IMR-90 (cell line): ENCODE measurements around the gene LHFPL3. TPM values are rescaled to one million over a fixed set of nuclear protein-coding genes. Genes with fewer than 3 reads are reported as not detected.

Experiments
- ATAC-seq: fragments of 200-7000 bp; cut with Tn5 transposase; 2 replicates; pipeline ENCODE4 v1.9.1; 2020; ENCODE audit warnings: low read depth, mild to moderate bottlenecking, moderate library complexity
- BruUV-seq: library from RNA; stranded (reverse); fragments of 400-500 nt; replicated peaks from 2 replicates; lab custom pipeline; 2021; lab: Mats Ljungman, UMichigan
- CTCF ChIA-PET: fragments of 300-600 bp; formaldehyde crosslinking; extraction: SDS; loops from one replicate; lab custom pipeline; 2021; ENCODE audit warnings: antibody characterized with exemption; lab: Yijun Ruan, JAX
- POLR2A ChIA-PET: fragments of 300-600 bp; sonication (Branson Sonifier 250); formaldehyde crosslinking; loops from one replicate; lab custom pipeline; 2022; ENCODE audit warnings: antibody characterized with exemption; ENCODE audit not compliant: unreplicated experiment; lab: Charles Lee
- DNase-seq: peaks from one replicate; pipeline ENCODE4 v3.0.0; 2013
- H2AFZ ChIP-seq: replicated peaks from 2 replicates; pipeline ENCODE3; 2013; ENCODE audit warnings: low read length, mild to moderate bottlenecking; ENCODE audit not compliant: poor library complexity
- H2AK5ac ChIP-seq: 2 replicates; pipeline ENCODE4 v1.6.1; 2013; ENCODE audit warnings: low read depth, low read length, inconsistent platforms
- H2AK9ac ChIP-seq: replicated peaks from 2 replicates; pipeline ENCODE3; 2013; ENCODE audit warnings: mild to moderate bottlenecking, low read depth, low read length, moderate library complexity; ENCODE audit not compliant: poor library complexity
- H2BK120ac ChIP-seq: 2 replicates; pipeline ENCODE4 v1.6.1; 2013; ENCODE audit warnings: low read depth, low read length, inconsistent platforms
- H2BK15ac ChIP-seq: 3 replicates; pipeline ENCODE4 v1.6.1; 2013; ENCODE audit warnings: low read depth, low read length, inconsistent platforms
- H2BK20ac ChIP-seq: 2 replicates; pipeline ENCODE4 v1.6.1; 2013; ENCODE audit warnings: low read depth, mild to moderate bottlenecking, inconsistent platforms, low read length, moderate library complexity
- H2BK5ac ChIP-seq: 2 replicates; pipeline ENCODE4 v1.6.1; 2013; ENCODE audit warnings: mild to moderate bottlenecking, low read depth, low read length, inconsistent platforms; ENCODE audit not compliant: poor library complexity, severe bottlenecking
- H3K14ac ChIP-seq: replicated peaks from 2 replicates; pipeline ENCODE4 v1.6.1; 2013; ENCODE audit warnings: low read depth, low read length, inconsistent platforms
- H3K18ac ChIP-seq: 2 replicates; pipeline ENCODE4 v1.6.1; 2013; ENCODE audit warnings: low read depth, low read length, control low read depth
- H3K23ac ChIP-seq: 2 replicates; pipeline ENCODE4 v1.6.1; 2013; ENCODE audit warnings: low read depth, low read length, inconsistent platforms
- H3K27ac ChIP-seq: 2 replicates; pipeline ENCODE4 v1.5.1; 2013; ENCODE audit warnings: mild to moderate bottlenecking, control low read depth, low read length; ENCODE audit not compliant: insufficient read depth
- H3K27me3 ChIP-seq: 2 replicates; pipeline ENCODE4 v1.6.1; 2013; ENCODE audit warnings: low read length; ENCODE audit not compliant: control insufficient read depth, insufficient read depth
- H3K36me3 ChIP-seq: 2 replicates; pipeline ENCODE4 v1.6.1; 2013; ENCODE audit warnings: low read length, mixed read lengths; ENCODE audit not compliant: control insufficient read depth, insufficient read depth
- H3K4ac ChIP-seq: 2 replicates; pipeline ENCODE4 v1.6.1; 2013; ENCODE audit warnings: low read depth, low read length, inconsistent platforms
- H3K4me1 ChIP-seq: 2 replicates; pipeline ENCODE4 v1.6.1; 2013; ENCODE audit warnings: low read length, mixed read lengths; ENCODE audit not compliant: control insufficient read depth, insufficient read depth
- H3K4me2 ChIP-seq: 2 replicates; pipeline ENCODE4 v1.6.1; 2013; ENCODE audit warnings: low read depth, mild to moderate bottlenecking, control low read depth, low read length, moderate library complexity
- H3K4me3 ChIP-seq: 2 replicates; pipeline ENCODE4 v1.5.1; 2013; ENCODE audit warnings: low read depth, mild to moderate bottlenecking, control low read depth, low read length, moderate library complexity; ENCODE audit not compliant: insufficient read depth
- H3K56ac ChIP-seq: 2 replicates; pipeline ENCODE4 v1.6.1; 2013; ENCODE audit warnings: low read length, inconsistent platforms; ENCODE audit not compliant: insufficient read depth; ENCODE audit errors: extremely low read depth
- H3K79me1 ChIP-seq, 2 experiments: 2 replicates each; pipeline ENCODE4 v1.6.1; 2013; ENCODE audit warnings: low read length in 2 of 2, inconsistent platforms in 1 of 2, low read depth in 1 of 2
- H3K9ac ChIP-seq: 2 replicates; pipeline ENCODE4 v1.6.1; 2013; ENCODE audit warnings: low read depth, low read length, control low read depth
- H3K9me1 ChIP-seq: 2 replicates; pipeline ENCODE4 v1.6.1; 2013; ENCODE audit warnings: low read length, inconsistent platforms; ENCODE audit not compliant: insufficient read depth
- H3K9me3 ChIP-seq: 2 replicates; pipeline ENCODE4 v1.6.1; 2013; ENCODE audit warnings: low read length; ENCODE audit not compliant: control insufficient read depth, insufficient read depth
- H4K20me1 ChIP-seq: 2 replicates; pipeline ENCODE4 v1.6.1; 2013; ENCODE audit warnings: low read length, inconsistent platforms; ENCODE audit not compliant: insufficient read depth
- H4K5ac ChIP-seq: 2 replicates; pipeline ENCODE4 v1.6.1; 2013; ENCODE audit warnings: mild to moderate bottlenecking, low read depth, low read length, control low read depth
- H4K8ac ChIP-seq, 2 experiments: 2 replicates each; pipeline ENCODE4 v1.6.1; 2013; ENCODE audit warnings: low read depth in 2 of 2, low read length in 2 of 2, control low read depth in 1 of 2, inconsistent platforms in 1 of 2
- H4K91ac ChIP-seq: 2 replicates; pipeline ENCODE4 v1.6.1; 2013; ENCODE audit warnings: low read depth, low read length, inconsistent platforms; ENCODE audit not compliant: insufficient read depth
- BHLHE40 ChIP-seq: fragments of 150-350 bp; IDR thresholded peaks from 2 replicates; pipeline ENCODE4 v1.6.1; 2016; ENCODE audit warnings: mild to moderate bottlenecking, low read depth, low read length
- CEBPB ChIP-seq: IDR thresholded peaks from 2 replicates; pipeline ENCODE4 v1.6.1; 2012; ENCODE audit warnings: low read depth, low read length, improper control_type of control experiment
- CHD1 ChIP-seq: IDR thresholded peaks from 2 replicates; pipeline ENCODE4 v1.6.1; 2012; ENCODE audit warnings: low read depth, low read length, improper control_type of control experiment
- FOS ChIP-seq: fragments of 150-350 bp; IDR thresholded peaks from 2 replicates; pipeline ENCODE4 v1.6.1; 2016; ENCODE audit warnings: low read depth, low read length
- MAFK ChIP-seq: IDR thresholded peaks from 2 replicates; pipeline ENCODE4 v1.6.1; 2012; ENCODE audit warnings: low read depth, low read length, improper control_type of control experiment
- MAZ ChIP-seq: IDR thresholded peaks from 2 replicates; pipeline ENCODE4 v1.6.1; 2012; ENCODE audit warnings: low read depth, mild to moderate bottlenecking, low read length, improper control_type of control experiment, moderate library complexity, borderline replicate concordance
- MXI1 ChIP-seq: IDR thresholded peaks from 2 replicates; pipeline ENCODE4 v1.6.1; 2012; ENCODE audit warnings: low read depth, mild to moderate bottlenecking, low read length, moderate library complexity, borderline replicate concordance
- NFE2L2 ChIP-seq: fragments of 150-350 bp; IDR thresholded peaks from 2 replicates; pipeline ENCODE4 v1.6.1; 2016; ENCODE audit warnings: low read depth, mild to moderate bottlenecking, low read length
- POLR2A ChIP-seq: IDR thresholded peaks from 2 replicates; pipeline ENCODE4 v1.6.1; 2012; ENCODE audit warnings: mild to moderate bottlenecking, low read depth, low read length
- RAD21 ChIP-seq: IDR thresholded peaks from 2 replicates; pipeline ENCODE4 v1.6.1; 2012; ENCODE audit warnings: low read length, improper control_type of control experiment
- RCOR1 ChIP-seq: IDR thresholded peaks from 2 replicates; pipeline ENCODE4 v1.6.1; 2012; ENCODE audit warnings: mild to moderate bottlenecking, low read length, improper control_type of control experiment; ENCODE audit not compliant: insufficient replicate concordance
- RFX5 ChIP-seq: IDR thresholded peaks from 2 replicates; pipeline ENCODE4 v1.8.0; 2012; ENCODE audit warnings: low read depth, mild to moderate bottlenecking, low read length, moderate library complexity
- SMC3 ChIP-seq: fragments of 150-350 bp; IDR thresholded peaks from 2 replicates; pipeline ENCODE4 v1.6.1; 2016; ENCODE audit warnings: low read depth, mild to moderate bottlenecking, antibody characterized with exemption, low read length, moderate library complexity
- WGBS, 2 experiments: methylation state at CpG; one replicate each; pipeline versions ENCODE4 v1.1.5 to v1.1.7; 2013; ENCODE audit warnings: missing lambda C conversion rate in 2 of 2; ENCODE audit not compliant: insufficient read length in 1 of 2; ENCODE audit errors: extremely low coverage in 2 of 2; 5-methylcytosine and 5-hydroxymethylcytosine counted together
- dilution Hi-C: fragments of 300-500 bp; cut with HindIII; formaldehyde crosslinking; loops from one replicate; pipeline ENCODE4 v1.14.3; 2018; ENCODE audit warnings: low sequenced_read_pairs; ENCODE audit not compliant: unreplicated experiment
- in situ Hi-C: fragments of 300-500 bp; cut with MboI; formaldehyde crosslinking; loops from 3 replicates; pipeline ENCODE4 v1.14.3; 2019; ENCODE audit warnings: low sequenced_read_pairs, inconsistent platforms, mixed read lengths
- intact Hi-C: fragments of 100-400 bp; cut with micrococcal nuclease; formaldehyde crosslinking; loops from 2 replicates; pipeline ENCODE4 v1.10.0; 2022
- polyA plus RNA-seq, 3 experiments: library from polyadenylated mRNA; depleted of rRNA; stranded (reverse); fragments of >200 nt; gene quantifications; 2 replicates each; pipeline ENCODE4 v1.2.3, GENCODE V29; 2012; ENCODE audit warnings: low replicate concordance in 1 of 3
- total RNA-seq: library from RNA; depleted of rRNA; stranded (reverse); fragments of >200 nt; gene quantifications from 2 replicates; pipeline ENCODE4 v1.2.3, GENCODE V29; 2012
- TF ChIP-seq, protein P1 (sequence below): conservative IDR thresholded peaks from 2 replicates; pipeline ENCODE4 v1.5.1; 2012; ENCODE audit warnings: mild to moderate bottlenecking, low read depth, low read length, improper control_type of control experiment
- TF ChIP-seq, protein P2 (sequence below): fragments of 150-350 bp; IDR thresholded peaks from 2 replicates; pipeline ENCODE4 v1.6.1; 2016; ENCODE audit warnings: low read depth, mild to moderate bottlenecking, low read length, moderate library complexity, borderline replicate concordance
- TF ChIP-seq, protein P3 (sequence below): fragments of 150-350 bp; IDR thresholded peaks from 2 replicates; pipeline ENCODE4 v1.6.1; 2017; ENCODE audit warnings: mild to moderate bottlenecking, antibody characterized with exemption, low read length, low read depth

Gene LHFPL3
- total and polyA plus RNA-seq, 2 of the 4 experiments (the other 2 are of a cell fraction): not detected

DNA sequence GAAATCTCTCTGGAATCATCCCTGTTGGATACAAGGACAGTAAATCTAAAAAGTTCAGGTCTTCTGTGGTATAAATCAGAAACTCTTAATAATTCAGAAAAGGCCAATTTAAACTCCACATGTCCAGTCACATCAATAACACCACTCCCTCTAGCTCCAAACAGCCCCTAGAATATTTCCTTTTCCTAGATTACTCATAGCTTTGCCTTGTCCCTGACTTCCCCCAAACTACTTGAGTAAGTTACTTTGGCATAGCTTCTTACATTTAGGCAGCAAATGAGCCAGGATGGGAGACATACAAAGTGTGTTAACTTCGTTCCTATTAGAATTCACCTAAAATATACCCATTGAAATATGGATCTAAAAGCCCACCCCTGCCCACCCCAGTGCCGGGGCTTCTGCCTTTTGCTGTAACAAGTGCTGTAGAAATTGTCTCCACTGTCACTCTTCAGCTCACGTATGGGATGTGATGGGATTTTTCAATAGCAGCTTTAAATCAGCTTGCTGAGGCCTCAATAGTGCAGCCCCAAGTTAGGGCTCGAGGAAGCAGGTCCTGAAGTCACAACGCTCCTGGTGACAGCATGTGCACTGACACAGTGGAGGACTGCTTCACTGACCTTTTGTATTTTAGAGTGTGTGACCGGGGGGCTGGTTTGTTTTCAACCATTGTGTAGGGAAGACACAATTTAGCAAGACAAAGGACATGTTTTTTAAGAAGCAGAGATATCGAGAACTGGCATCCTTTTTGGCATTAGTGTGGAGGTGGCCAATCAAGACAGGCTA, 467.4 kb downstream of the LHFPL3 start:
- in situ Hi-C loops: no loop called here
- no peak for ATAC-seq
- dilution Hi-C loops: no loop called here

More for the DNA sequence above, 467.4 kb downstream of the LHFPL3 start:
- no peak overlapping the region for H3K18ac ChIP-seq
- no peak overlapping the region for H2AFZ ChIP-seq
- no TSS peak for BruUV-seq
- H2BK5ac ChIP-seq: no peak overlapping the region
- H3K36me3 ChIP-seq: no peaks in the 10 kb centered on the region
- H2AK5ac ChIP-seq: no peak overlapping the region
- no peaks in the 10 kb centered on the region for H3K79me1 ChIP-seq
- CTCF ChIA-PET: no interaction called here
- no peak overlapping the region for H4K91ac ChIP-seq
- POLR2A ChIA-PET: no interaction called here
- intact Hi-C loops: no loop called here
- H3K4me3 ChIP-seq: no peak overlapping the region
- no peak overlapping the region for H3K56ac ChIP-seq
- no peak overlapping the region for H3K4ac ChIP-seq
- H4K8ac ChIP-seq: no peak overlapping the region
- no peak overlapping the region for H3K23ac ChIP-seq
- no peaks in the 10 kb centered on the region for H3K9me3 ChIP-seq
- no peak overlapping the region for H2BK15ac ChIP-seq
- peaks cover 2% of the 10 kb centered on the region; the same call in 1 of the 2 replicates for H3K27me3 ChIP-seq
- H3K27ac ChIP-seq: no peak overlapping the region
- TF ChIP-seq MAFK: no peak
- TF ChIP-seq MAZ: no peak
- no peak for TF ChIP-seq RFX5
- TF ChIP-seq RAD21: no peak
- TF ChIP-seq RCOR1: no peak
- TF ChIP-seq, protein P1, sequence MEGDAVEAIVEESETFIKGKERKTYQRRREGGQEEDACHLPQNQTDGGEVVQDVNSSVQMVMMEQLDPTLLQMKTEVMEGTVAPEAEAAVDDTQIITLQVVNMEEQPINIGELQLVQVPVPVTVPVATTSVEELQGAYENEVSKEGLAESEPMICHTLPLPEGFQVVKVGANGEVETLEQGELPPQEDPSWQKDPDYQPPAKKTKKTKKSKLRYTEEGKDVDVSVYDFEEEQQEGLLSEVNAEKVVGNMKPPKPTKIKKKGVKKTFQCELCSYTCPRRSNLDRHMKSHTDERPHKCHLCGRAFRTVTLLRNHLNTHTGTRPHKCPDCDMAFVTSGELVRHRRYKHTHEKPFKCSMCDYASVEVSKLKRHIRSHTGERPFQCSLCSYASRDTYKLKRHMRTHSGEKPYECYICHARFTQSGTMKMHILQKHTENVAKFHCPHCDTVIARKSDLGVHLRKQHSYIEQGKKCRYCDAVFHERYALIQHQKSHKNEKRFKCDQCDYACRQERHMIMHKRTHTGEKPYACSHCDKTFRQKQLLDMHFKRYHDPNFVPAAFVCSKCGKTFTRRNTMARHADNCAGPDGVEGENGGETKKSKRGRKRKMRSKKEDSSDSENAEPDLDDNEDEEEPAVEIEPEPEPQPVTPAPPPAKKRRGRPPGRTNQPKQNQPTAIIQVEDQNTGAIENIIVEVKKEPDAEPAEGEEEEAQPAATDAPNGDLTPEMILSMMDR: no peak
- TF ChIP-seq POLR2A: no peak
- TF ChIP-seq MXI1: no peak
- TF ChIP-seq FOS: no peak
- TF ChIP-seq, protein P2, sequence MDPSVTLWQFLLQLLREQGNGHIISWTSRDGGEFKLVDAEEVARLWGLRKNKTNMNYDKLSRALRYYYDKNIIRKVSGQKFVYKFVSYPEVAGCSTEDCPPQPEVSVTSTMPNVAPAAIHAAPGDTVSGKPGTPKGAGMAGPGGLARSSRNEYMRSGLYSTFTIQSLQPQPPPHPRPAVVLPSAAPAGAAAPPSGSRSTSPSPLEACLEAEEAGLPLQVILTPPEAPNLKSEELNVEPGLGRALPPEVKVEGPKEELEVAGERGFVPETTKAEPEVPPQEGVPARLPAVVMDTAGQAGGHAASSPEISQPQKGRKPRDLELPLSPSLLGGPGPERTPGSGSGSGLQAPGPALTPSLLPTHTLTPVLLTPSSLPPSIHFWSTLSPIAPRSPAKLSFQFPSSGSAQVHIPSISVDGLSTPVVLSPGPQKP: no peak
- no peak for TF ChIP-seq CHD1
- no peak for TF ChIP-seq CEBPB
- no peak for TF ChIP-seq BHLHE40
- TF ChIP-seq NFE2L2: no peak
- TF ChIP-seq, protein P3, sequence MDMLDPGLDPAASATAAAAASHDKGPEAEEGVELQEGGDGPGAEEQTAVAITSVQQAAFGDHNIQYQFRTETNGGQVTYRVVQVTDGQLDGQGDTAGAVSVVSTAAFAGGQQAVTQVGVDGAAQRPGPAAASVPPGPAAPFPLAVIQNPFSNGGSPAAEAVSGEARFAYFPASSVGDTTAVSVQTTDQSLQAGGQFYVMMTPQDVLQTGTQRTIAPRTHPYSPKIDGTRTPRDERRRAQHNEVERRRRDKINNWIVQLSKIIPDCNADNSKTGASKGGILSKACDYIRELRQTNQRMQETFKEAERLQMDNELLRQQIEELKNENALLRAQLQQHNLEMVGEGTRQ: no peak
- no peak for TF ChIP-seq SMC3
- WGBS, 2 experiments: 67% methylated on average over 1 of the region's 7 CpGs; no CpG with 5 or more reads in 1 of the 2 experiments
- H3K9me1 ChIP-seq: no peaks in the 10 kb centered on the region
- no peak overlapping the region for H2BK120ac ChIP-seq
- no peak overlapping the region for H4K5ac ChIP-seq
- H3K4me2 ChIP-seq: no peak overlapping the region
- H4K20me1 ChIP-seq: no peaks in the 10 kb centered on the region
- H3K9ac ChIP-seq: no peak overlapping the region
- H2BK20ac ChIP-seq: no peak overlapping the region
- DNase-seq: no peak
- no peak overlapping the region for H3K14ac ChIP-seq
- no peak overlapping the region for H2AK9ac ChIP-seq
- H3K4me1 ChIP-seq: no peaks in the 10 kb centered on the region
